Measurements from ENCODE around the gene CXorf65. TPM values are rescaled to one million over a fixed set of nuclear protein-coding genes. Genes with fewer than 3 reads are reported as not detected.
A peak's percentile ranks its signal among the peaks of the same experiment; 100 is the strongest.

Gene CXorf65
- total and polyA plus RNA-seq, 2 donors from 2014 or later = 3.0 TPM; not detected in 1

- Histone ChIP-seq H3K4me3 (ENCODE audit: low read length in 3 of 3) (no peak overlapping the region), H3K9me3 (ENCODE audit: control insufficient read depth in 2 of 3, insufficient read depth in 1 of 3, low read length in 3 of 3) (no peaks in the 10 kb centered on the region), H3K27me3 (ENCODE audit: control insufficient read depth, insufficient read depth, low read length) (no peaks in the 10 kb centered on the region), H3K4me1 (ENCODE audit: control insufficient read depth in 2 of 3, insufficient read depth in 2 of 3, low read depth in 1 of 3, low read length in 3 of 3) (peaks cover 0 to 2% (median 0%) of the 10 kb centered on the region in 3 donors), H3K36me3 (ENCODE audit: control insufficient read depth in 2 of 3, insufficient read depth in 3 of 3, low read length in 3 of 3) (no peaks in the 10 kb centered on the region), H3K27ac (ENCODE audit: low read depth in 2 of 2, low read length in 2 of 2) (no peak overlapping the region), H3K9ac (ENCODE audit: low read length in 3 of 3) (no peak overlapping the region)
- TF ChIP-seq CTCF (IDR thresholded peaks at IDR 0.05; ENCODE audit: borderline replicate concordance, extremely low read depth, insufficient read depth) = no peak
- DNase-seq (no peak), FAIRE-seq (no peak)
- intact Hi-C loops (cut with DNase I) = no loop called here
These were observed 7.5 kb downstream of the CXorf65 start for GRCh38 chrX:71098951-71099506.

- intact Hi-C loops (cut with DNase I) = no loop called here
- no peaks in the 10 kb centered on the region for H3K36me3 ChIP-seq (ENCODE audit: control insufficient read depth in 2 of 3, insufficient read depth in 3 of 3, low read length in 3 of 3)
- DNase-seq (peak in 4 of 5 donors; percentile 19 to 64 (median 44)), FAIRE-seq (no peak)
- H3K4me3 ChIP-seq (ENCODE audit: low read length in 3 of 3) = no peak overlapping the region
- no peaks in the 10 kb centered on the region for H3K27me3 ChIP-seq (ENCODE audit: control insufficient read depth, insufficient read depth, low read length)
- no peaks in the 10 kb centered on the region for H3K9me3 ChIP-seq (ENCODE audit: control insufficient read depth in 2 of 3, insufficient read depth in 1 of 3, low read length in 3 of 3)
- TF ChIP-seq CTCF (IDR thresholded peaks at IDR 0.05; ENCODE audit: borderline replicate concordance, extremely low read depth, insufficient read depth) = peak; percentile 47
- H3K9ac ChIP-seq (ENCODE audit: low read length in 3 of 3) = no peak overlapping the region
- no peak overlapping the region for H3K27ac ChIP-seq (ENCODE audit: low read depth in 2 of 2, low read length in 2 of 2)
- H3K4me1 ChIP-seq (ENCODE audit: control insufficient read depth in 2 of 3, insufficient read depth in 2 of 3, low read depth in 1 of 3, low read length in 3 of 3) = peaks cover 0 to 2% (median 0%) of the 10 kb centered on the region in 3 donors
These were observed 8.2 kb downstream of the CXorf65 start for GRCh38 chrX:71098302-71098701.

GRCh38 chrX:71096760-71097032 lies 9.8 kb downstream of the CXorf65 start:
- Histone ChIP-seq H3K9me3 (ENCODE audit: control insufficient read depth in 2 of 3, insufficient read depth in 1 of 3, low read length in 3 of 3) (no peaks in the 10 kb centered on the region), H3K4me1 (ENCODE audit: control insufficient read depth in 2 of 3, insufficient read depth in 2 of 3, low read depth in 1 of 3, low read length in 3 of 3) (peaks cover 0 to 2% (median 0%) of the 10 kb centered on the region in 3 donors), H3K36me3 (ENCODE audit: control insufficient read depth in 2 of 3, insufficient read depth in 3 of 3, low read length in 3 of 3) (no peaks in the 10 kb centered on the region), H3K27me3 (ENCODE audit: control insufficient read depth, insufficient read depth, low read length) (no peaks in the 10 kb centered on the region), H3K4me3 (ENCODE audit: low read length in 3 of 3) (peak overlapping the region; percentile 11 to 90 (median 42)), H3K9ac (ENCODE audit: low read length in 3 of 3) (peak overlapping the region in 1 of 3 donors; percentile 58), H3K27ac (ENCODE audit: low read depth in 2 of 2, low read length in 2 of 2) (no peak overlapping the region)
- intact Hi-C loops (cut with DNase I) = no loop called here
- TF ChIP-seq CTCF (IDR thresholded peaks at IDR 0.05; ENCODE audit: borderline replicate concordance, extremely low read depth, insufficient read depth) = no peak
- FAIRE-seq = no peak
- DNase-seq = no peak

All from kidney (tissue), 14 donors.